Erythroblast (primary cell): ENCODE data around the gene DLGAP4.

ENCODE experiments used
- DNase-seq, 2 experiments: peaks; one replicate each; lab custom pipeline; 2025; lab: John Stamatoyannopoulos, UW
- GATA1 ChIP-seq: IDR thresholded peaks from 2 replicates; pipeline ENCODE4 v1.6.1; 2011; ENCODE audit warnings: low read depth, mild to moderate bottlenecking, control low read depth, low read length, moderate library complexity
- POLR2A ChIP-seq: IDR thresholded peaks from 2 replicates; pipeline ENCODE4 v1.6.1; 2011; ENCODE audit warnings: mild to moderate bottlenecking, low read length

DLGAP4 gene

DNA sequence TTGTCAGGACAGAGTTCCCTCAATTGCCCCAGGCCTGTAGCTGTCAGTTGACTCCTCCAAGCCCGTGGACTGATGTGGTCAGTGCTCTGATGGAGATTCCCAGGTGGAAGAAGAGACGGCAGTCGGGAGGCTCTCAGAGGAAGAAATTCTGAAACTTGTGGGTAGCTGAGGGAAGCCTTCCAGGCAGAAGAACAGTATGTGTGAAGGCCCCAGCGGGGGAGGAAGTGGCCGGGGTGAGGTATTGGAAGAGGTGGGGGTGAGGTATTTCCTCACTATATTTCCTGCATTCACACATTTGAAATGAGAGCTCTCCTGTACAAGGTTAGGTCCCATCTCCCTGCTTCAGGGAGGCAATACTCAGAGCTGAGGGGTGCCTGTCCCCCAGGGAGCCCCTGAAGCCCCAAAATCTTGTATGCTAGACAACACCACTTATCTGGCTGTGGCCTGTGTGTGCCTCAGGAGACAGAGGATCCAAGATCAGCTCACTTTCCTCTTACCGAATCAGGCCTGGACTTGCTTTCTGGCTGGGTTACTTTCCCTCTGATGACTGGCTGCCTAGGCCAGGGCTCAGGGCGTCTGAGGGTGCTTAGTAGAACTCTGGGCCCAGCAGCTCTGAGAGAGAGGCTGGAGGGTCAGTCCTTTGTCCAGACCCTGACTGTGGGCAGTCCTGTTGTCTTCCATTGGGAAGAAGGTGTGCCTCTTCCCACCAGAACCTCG, 185.9 kb downstream of the DLGAP4 start:
- no peak for TF ChIP-seq GATA1
- no peak for TF ChIP-seq POLR2A
- no peak for DNase-seq

DNA sequence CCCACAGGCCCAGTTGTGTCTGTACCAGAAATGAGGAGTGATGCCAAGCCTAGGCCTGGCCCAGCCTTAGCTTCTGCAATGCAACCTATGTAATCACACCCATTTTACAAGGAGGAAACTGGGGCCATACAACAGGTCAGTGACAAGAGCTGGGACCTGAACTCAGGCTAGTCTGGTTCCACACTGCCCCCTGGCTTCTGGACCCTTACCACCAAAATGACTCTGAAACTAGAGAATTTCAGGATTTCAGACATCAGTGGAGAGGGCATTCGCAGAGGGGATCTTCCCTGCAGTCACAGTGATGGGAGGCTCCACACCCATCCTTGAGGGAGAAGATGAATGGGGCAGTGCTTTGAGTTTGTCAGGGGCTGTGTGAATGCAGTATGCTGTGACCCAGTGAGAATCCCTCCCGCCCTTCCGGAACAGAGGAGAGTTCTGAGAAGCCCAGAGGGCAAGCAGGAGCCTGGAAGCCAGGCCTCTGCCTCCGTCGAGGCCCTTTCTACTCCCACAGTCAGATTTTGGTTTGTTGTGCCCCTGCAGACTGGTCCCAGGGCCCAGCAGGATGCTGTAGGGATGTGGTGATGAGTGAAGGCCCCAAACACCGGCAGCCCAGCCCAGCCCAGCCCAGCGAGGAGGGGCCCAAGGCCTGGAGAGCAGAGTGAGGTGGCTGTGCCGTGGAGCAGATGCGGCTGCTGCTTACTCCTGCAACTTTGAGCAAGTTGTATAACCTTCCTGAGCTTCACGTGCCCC, 187.1 kb downstream of the DLGAP4 start:
- DNase-seq = peak in 1 of 2 experiments; percentile 27
- TF ChIP-seq POLR2A (no peak), GATA1 (no peak)

DNA sequence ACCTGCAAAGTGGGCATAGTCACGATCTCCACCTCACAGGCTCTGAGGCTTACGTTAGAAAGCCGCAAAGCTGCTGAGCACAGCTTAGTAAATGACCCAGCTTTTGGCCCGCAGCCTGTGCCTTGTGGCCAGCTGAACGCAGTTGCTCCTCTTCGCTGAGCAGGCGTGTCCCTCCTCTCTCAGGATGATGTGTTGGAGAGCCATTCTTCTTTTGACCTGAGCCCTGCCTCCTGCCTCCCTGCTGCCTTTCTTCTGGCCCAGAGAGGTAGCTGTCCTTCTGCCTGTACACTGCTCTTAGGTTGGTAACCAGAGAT, 187.6 kb downstream of the DLGAP4 start:
- no peak for DNase-seq
- TF ChIP-seq POLR2A = no peak
- no peak for TF ChIP-seq GATA1

DNA sequence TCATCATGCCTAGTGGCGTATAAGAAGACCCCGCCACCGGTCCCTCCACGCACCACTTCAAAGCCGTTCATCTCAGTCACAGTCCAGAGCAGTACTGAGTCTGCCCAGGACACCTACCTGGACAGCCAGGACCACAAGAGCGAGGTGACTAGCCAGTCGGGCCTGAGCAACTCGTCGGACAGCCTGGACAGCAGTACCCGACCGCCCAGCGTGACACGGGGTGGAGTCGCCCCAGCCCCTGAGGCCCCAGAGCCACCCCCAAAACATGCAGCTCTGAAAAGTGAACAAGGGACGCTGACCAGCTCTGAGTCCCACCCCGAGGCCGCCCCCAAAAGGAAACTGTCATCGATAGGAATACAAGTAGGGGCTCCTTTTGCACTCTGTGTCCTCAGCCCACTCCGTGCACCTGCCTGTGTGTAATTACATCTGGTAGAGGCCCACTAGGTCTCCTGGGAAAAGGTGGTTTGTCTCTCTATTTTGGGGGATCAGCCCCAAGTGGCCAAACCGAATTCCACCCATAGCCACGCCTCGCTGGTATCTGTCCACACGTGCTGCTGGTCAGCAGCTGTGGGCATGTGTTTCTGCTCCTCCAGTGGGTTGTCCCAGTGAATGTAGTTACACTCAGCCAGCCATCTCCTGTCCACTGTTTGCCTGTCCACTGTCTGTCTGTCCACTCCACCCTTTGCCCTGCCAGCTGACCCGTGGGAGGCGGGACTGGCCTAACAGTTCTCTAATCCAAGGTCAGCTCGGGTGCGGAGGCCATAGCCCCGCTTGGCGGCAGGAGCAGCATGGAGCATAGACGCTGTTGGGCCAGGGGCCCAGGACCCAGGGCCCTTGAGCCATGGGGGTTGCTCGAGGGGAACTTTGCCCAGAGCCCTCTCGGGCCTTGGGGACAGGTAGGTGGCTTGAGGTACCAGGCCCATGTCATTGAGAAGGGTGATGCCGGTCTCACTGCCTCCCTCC, 190.8 kb downstream of the DLGAP4 start:
- DNase-seq = no peak
- TF ChIP-seq POLR2A (no peak), GATA1 (no peak)

DNA sequence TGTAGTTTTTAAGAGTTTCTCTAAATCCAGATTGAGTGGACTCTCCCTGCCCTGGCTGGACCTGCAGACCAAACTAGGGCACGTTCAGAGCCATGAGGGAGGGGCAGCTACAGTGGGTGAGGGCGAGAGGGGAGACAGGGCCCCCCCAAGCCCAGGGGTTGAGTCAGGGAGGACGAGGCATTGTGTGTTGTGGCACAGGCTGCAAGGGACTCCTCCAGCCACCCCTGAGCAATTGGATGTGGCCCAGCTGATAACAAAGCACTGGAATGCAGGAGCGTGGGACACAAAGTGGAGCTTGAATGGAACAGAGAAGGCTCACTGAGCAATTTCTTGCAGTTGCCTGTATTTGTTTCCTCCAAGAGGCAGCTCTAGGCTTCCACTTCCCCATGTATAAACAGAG, 191.7 kb downstream of the DLGAP4 start:
- DNase-seq = no peak

DNA sequence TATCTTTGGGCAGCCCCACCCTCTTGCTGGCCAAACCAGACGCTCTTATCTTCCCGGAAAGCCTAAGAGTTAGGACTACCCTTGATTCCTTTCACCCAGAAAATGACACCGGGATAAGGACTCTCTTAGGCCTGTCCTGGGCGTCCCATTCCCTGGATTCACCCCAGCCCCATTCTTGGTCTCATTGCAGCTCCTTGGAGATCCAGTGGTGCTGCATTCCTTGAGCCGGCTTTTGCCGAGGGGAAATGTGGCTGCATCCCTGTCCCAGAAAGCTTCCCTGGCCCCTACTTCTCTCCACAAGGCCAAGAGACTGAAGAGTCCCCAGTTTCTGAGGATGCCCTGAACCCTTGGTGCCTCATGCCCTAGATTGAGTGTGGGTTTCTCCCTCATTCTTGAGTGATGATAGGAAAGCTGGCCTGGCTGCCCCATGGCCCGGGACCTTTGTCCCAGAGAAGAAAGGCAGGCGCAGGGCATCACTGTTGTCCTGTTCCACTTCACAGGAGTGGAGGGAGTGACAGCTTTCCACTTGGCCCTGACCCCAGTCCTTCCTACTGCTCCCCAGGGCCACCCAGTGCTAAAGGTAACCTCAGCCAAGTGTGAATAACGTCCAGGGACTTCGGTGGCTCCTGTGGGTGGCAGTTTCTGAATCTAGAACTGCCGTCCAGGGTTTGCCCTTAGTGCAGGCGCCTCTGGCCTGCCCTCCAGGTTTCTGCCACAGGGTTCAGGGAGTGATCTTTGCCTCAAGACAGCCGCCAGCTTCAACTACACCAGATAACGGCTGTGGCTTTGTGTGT, 192.4 kb downstream of the DLGAP4 start:
- TF ChIP-seq GATA1 = no peak
- no peak for TF ChIP-seq POLR2A
- no peak for DNase-seq

More for the DNA sequence above, 191.7 kb downstream of the DLGAP4 start:
- no peak for TF ChIP-seq POLR2A
- no peak for TF ChIP-seq GATA1

DNA sequence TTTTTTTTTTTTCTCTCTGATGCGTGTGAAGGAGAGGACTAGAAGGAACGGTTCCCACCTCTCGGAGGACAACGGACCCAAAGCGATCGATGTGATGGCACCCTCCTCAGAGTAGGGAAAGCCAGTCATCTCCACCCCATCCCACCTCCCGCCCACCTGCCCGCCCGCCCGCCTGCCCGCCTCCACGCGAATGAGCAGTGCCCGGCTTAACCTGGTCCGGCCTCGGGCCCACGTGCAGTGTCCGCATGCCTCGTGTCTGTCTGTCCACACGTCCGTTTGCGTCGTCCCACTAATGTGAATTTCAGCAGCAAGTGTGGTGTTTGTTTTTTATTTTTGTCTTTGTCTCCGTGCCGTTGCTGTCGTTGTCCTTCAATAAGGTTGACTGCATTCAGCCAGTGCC, 193.1 kb downstream of the DLGAP4 start:
- TF ChIP-seq POLR2A = no peak
- TF ChIP-seq GATA1 = no peak
- DNase-seq = no peak

DNA sequence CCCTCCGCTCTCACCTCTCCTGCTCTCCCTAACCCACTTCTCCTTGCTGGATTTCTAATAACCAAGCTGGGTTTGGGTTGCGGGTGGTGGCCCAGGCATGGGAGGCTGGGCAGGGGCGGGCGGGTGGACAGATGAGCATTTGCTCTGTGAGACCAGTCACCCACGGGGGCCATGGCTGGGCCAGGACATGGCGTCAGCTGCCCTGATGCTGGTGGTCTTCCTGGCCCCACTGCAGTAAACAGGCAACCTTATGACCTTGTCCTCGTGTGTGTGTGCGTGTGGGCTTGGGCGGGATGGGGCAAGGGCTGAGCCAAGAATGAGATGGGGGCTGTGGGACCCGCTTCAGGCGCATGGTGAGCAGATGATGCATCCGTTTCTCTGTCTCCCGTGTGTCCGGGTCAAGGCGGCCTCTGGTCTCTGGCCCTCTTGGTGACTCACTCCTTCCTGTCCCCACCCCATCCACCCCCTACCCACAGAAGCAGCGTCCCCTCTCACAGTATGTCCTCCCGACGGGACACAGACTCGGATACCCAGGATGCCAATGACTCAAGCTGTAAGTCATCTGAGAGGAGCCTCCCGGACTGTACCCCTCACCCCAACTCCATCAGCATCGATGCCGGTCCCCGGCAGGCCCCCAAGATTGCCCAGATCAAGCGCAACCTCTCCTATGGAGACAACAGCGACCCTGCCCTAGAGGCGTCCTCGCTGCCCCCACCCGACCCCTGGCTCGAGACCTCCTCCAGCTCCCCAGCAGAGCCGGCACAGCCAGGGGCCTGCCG, 193.8 kb downstream of the DLGAP4 start:
- DNase-seq = no peak
- TF ChIP-seq POLR2A = no peak

DNA sequence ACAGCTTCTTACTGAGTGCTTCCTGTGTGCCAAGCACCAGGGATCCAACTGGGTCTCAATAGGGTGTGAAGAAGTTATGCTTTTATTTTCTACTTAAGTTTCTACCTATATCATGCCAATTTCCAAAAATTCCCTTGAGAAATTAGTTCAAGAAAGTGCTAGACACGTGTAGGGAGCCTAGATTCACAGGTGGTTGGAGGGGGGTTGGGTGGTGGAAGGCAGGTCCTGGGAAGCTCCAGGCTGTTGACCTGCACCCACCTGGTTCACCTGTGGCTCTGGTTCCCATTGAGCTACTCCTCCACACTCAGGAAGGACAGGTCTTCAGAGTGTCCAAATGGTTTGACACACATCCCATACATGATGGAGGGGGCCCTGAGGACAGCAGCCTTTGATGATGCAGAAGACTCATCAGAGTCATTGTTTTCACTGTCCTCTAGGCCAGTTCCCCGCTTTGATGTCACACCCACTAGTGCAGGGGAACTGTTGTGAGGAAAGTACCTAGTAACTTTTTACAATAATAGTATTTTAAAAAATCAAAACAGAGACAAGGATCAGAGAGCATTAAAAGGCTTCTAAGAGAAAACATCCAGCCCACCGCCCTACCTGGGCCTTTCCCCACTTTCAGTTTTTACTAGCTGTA, 195.3 kb downstream of the DLGAP4 start:
- TF ChIP-seq GATA1 (no peak), POLR2A (no peak)
- no peak for DNase-seq

DNA sequence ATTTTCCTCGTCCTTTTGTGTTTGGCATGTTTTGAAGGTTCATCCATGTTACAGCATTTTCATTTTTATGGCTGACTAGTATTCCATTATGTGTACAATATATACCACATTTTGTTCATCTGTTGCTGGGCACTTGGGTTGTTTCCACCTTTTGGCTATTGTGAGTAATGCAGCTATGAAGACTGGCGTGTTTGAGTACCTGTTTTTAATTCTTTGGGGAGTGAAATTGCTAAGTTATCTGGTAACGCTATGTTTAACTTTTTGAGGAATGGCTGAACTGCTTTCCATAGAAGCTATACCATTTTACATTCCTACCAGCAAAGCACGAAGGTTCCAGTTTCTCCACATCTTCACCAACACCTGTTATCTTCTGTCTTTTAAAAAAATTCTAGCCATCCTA, 198.2 kb downstream of the DLGAP4 start:
- no peak for DNase-seq
- no peak for TF ChIP-seq POLR2A
- TF ChIP-seq GATA1 = no peak

DNA sequence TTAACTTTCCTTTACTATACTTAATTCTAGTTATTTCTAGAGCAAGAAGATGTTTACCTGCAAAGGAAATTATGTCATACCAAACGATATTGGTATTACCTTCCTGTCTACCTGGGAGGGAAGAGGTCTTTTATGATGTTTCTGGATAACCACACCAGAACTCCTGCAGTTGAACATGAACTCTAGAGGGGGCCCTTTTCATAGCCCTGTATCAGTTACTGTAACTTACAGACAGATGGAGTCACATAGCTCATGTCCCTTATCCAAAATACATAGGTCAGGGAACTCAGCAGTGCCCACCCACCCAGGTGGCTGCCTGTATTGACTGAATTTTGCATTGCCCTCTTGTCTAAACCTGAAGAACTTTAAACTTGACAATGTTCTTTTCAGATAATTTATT, 200.1 kb downstream of the DLGAP4 start:
- TF ChIP-seq POLR2A (no peak), GATA1 (no peak)
- peak; percentile 21 to 24 for DNase-seq

DNA sequence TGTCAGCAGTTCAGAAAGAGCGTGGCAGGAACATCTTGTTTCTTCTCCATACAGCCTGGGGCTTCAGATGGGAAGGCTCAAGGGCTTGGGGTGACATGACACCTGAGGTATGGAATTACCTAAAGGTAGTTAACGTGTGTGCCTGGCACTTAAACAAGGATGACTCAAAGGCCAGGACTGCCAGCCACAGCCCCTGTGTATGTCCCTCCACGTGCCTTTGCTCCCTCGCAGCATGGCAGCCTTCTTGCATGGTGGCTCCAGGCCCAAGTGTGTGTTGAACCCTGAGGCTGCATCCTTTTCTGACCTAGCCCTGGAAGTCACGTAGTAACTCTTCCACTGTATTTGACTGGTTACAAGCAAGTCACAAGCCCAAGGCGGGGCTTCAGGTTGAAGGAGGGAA, 201.6 kb downstream of the DLGAP4 start:
- no peak for TF ChIP-seq GATA1
- no peak for TF ChIP-seq POLR2A

More for the DNA sequence above, 201.6 kb downstream of the DLGAP4 start:
- no peak for DNase-seq
